DND-41 (cell line): Measurements from ENCODE around the gene ST8SIA1.

ENCODE experiments used
- ATAC-seq: fragments of 200-7000 bp; cut with Tn5 transposase; 3 replicates; pipeline ENCODE4 v1.9.1; 2021; ENCODE audit warnings: low read depth; ENCODE audit not compliant: insufficient read depth
- DNase-seq: peaks from one replicate; pipeline ENCODE4 v3.0.0-alpha.2; 2020
- H2AFZ ChIP-seq: 2 replicates; pipeline ENCODE4 v1.6.0; 2012; ENCODE audit warnings: low read depth, low read length
- H3K27ac ChIP-seq: 2 replicates; pipeline ENCODE4 v1.5.1; 2012; ENCODE audit warnings: low read length, inconsistent platforms
- H3K27me3 ChIP-seq: fragments of 200-600 bp; sonication (generic); 2 replicates; pipeline ENCODE4 v1.6.0; 2012; ENCODE audit warnings: low read length, mild to moderate bottlenecking, inconsistent platforms; ENCODE audit not compliant: insufficient read depth, poor library complexity
- H3K36me3 ChIP-seq: 2 replicates; pipeline ENCODE4 v1.5.1; 2012; ENCODE audit warnings: low read length, inconsistent platforms; ENCODE audit not compliant: insufficient read depth
- H3K4me1 ChIP-seq: 2 replicates; pipeline ENCODE4 v1.5.1; 2012; ENCODE audit warnings: mild to moderate bottlenecking, low read length; ENCODE audit not compliant: insufficient read depth
- H3K4me2 ChIP-seq: 2 replicates; pipeline ENCODE4 v1.6.0; 2012; ENCODE audit warnings: mild to moderate bottlenecking, moderate library complexity, low read length, inconsistent platforms; ENCODE audit not compliant: insufficient read depth
- H3K4me3 ChIP-seq, 2 experiments: fragments of 200-600 bp in 1 of 2; shearing (Covaris generic) in 1 of 2; 2 replicates each; pipeline ENCODE4 v1.5.1; 2012 to 2016; ENCODE audit warnings: inconsistent platforms in 2 of 2, low read length in 2 of 2, mild to moderate bottlenecking in 2 of 2, low read depth in 1 of 2, moderate library complexity in 1 of 2
- H3K79me2 ChIP-seq: 2 replicates; pipeline ENCODE4 v1.6.0; 2012; ENCODE audit warnings: low read length, inconsistent platforms; ENCODE audit not compliant: insufficient read depth
- H3K9ac ChIP-seq: 2 replicates; pipeline ENCODE4 v1.6.0; 2012; ENCODE audit warnings: low read depth, mild to moderate bottlenecking, inconsistent platforms, low read length, moderate library complexity
- H3K9me3 ChIP-seq: 2 replicates; pipeline ENCODE4 v1.5.1; 2012; ENCODE audit warnings: low read length, moderate library complexity, mild to moderate bottlenecking, inconsistent platforms; ENCODE audit not compliant: insufficient read depth, severe bottlenecking
- H4K20me1 ChIP-seq: 2 replicates; pipeline ENCODE4 v1.6.0; 2012; ENCODE audit warnings: low read length; ENCODE audit not compliant: insufficient read depth
- CTCF ChIP-seq: IDR thresholded peaks from 2 replicates; pipeline ENCODE4 v1.5.1; 2012; ENCODE audit warnings: borderline replicate concordance, low read length, moderate library complexity, mild to moderate bottlenecking; ENCODE audit not compliant: poor library complexity, severe bottlenecking; ENCODE audit errors: extremely low read depth
- EZH2 ChIP-seq: IDR thresholded peaks from 3 replicates; pipeline ENCODE4 v1.6.1; 2012; ENCODE audit warnings: borderline replicate concordance, low read depth, mild to moderate bottlenecking, moderate library complexity, low read length, inconsistent platforms; ENCODE audit not compliant: severe bottlenecking

ST8SIA1 gene

GRCh38 chr12:22282283-22282682 is 52.2 kb downstream of the ST8SIA1 start:
- H3K4me1 ChIP-seq = no peaks in the 10 kb centered on the region
- H3K27me3 ChIP-seq = no peaks in the 10 kb centered on the region
- no peaks in the 10 kb centered on the region for H3K9me3 ChIP-seq
- no peak overlapping the region for H3K9ac ChIP-seq
- ATAC-seq = no peak
- H3K36me3 ChIP-seq = no peaks in the 10 kb centered on the region
- H3K79me2 ChIP-seq = no peaks in the 10 kb centered on the region
- H3K4me3 ChIP-seq = no peak overlapping the region
- H3K4me2 ChIP-seq = no peak overlapping the region
- no peak overlapping the region for H2AFZ ChIP-seq
- no peak for DNase-seq
- H4K20me1 ChIP-seq = no peaks in the 10 kb centered on the region
- H3K27ac ChIP-seq = no peak overlapping the region
- TF ChIP-seq CTCF (no peak), EZH2 (no peak)

GRCh38 chr12:22276867-22277266 is 57.6 kb downstream of the ST8SIA1 start:
- Histone ChIP-seq H3K4me1 (no peaks in the 10 kb centered on the region), H3K36me3 (no peaks in the 10 kb centered on the region), H3K9me3 (no peaks in the 10 kb centered on the region), H3K27ac (no peak overlapping the region), H3K4me2 (no peak overlapping the region), H4K20me1 (no peaks in the 10 kb centered on the region), H3K9ac (no peak overlapping the region), H3K4me3 (no peak overlapping the region), H3K27me3 (no peaks in the 10 kb centered on the region), H2AFZ (no peak overlapping the region), H3K79me2 (no peaks in the 10 kb centered on the region)
- no peak for DNase-seq
- no peak for TF ChIP-seq EZH2
- TF ChIP-seq CTCF = no peak
- ATAC-seq = no peak

- TF ChIP-seq EZH2 (no peak), CTCF (no peak)
- DNase-seq (no peak), ATAC-seq (no peak)
- H3K36me3 ChIP-seq = no peaks in the 10 kb centered on the region
- H3K4me2 ChIP-seq = no peak overlapping the region
- H3K79me2 ChIP-seq = no peaks in the 10 kb centered on the region
- H4K20me1 ChIP-seq = no peaks in the 10 kb centered on the region
- H3K9ac ChIP-seq = no peak overlapping the region
- no peak overlapping the region for H2AFZ ChIP-seq
- no peak overlapping the region for H3K4me3 ChIP-seq
- no peaks in the 10 kb centered on the region for H3K4me1 ChIP-seq
- H3K27ac ChIP-seq = no peak overlapping the region
- no peaks in the 10 kb centered on the region for H3K9me3 ChIP-seq
- no peaks in the 10 kb centered on the region for H3K27me3 ChIP-seq
Measured at GRCh38 chr12:22276313-22276712, 58.2 kb downstream of the ST8SIA1 start.

GRCh38 chr12:22275843-22276242 is 58.7 kb downstream of the ST8SIA1 start:
- no peak for TF ChIP-seq CTCF
- no peak for TF ChIP-seq EZH2
- Histone ChIP-seq H3K4me3 (no peak overlapping the region), H3K36me3 (no peaks in the 10 kb centered on the region), H3K27me3 (no peaks in the 10 kb centered on the region), H3K79me2 (no peaks in the 10 kb centered on the region), H3K4me2 (no peak overlapping the region), H2AFZ (no peak overlapping the region), H4K20me1 (no peaks in the 10 kb centered on the region), H3K9ac (no peak overlapping the region), H3K9me3 (no peaks in the 10 kb centered on the region), H3K4me1 (no peaks in the 10 kb centered on the region), H3K27ac (no peak overlapping the region)
- DNase-seq = no peak
- ATAC-seq = no peak
